OCI-LY1 (cell line): ENCODE results near the gene VDAC1.
"Not testable (repeated sequence)": the region's sequence is repeated elsewhere in the genome, so short reads cannot be mapped to it uniquely, and the experiment has no call there.

Experiments
- H2AFZ ChIP-seq: fragments of 200-600 bp; sonication (generic), shearing (Covaris generic); 2 replicates; pipeline ENCODE4 v1.6.0; 2014; ENCODE audit warnings: antibody characterized with exemption, mild to moderate bottlenecking, low read length
- H3F3A ChIP-seq: fragments of 200-600 bp; sonication (generic), shearing (Covaris generic); 2 replicates; pipeline ENCODE4 v1.6.0; 2014; ENCODE audit warnings: mild to moderate bottlenecking, antibody characterized with exemption, low read length, moderate library complexity; ENCODE audit not compliant: insufficient read depth
- H3K27ac ChIP-seq: fragments of 200-600 bp; sonication (generic); 2 replicates; pipeline ENCODE4 v1.5.1; 2014; ENCODE audit warnings: low read length, mixed run types, mild to moderate bottlenecking, low read depth; ENCODE audit not compliant: poor library complexity, severe bottlenecking
- H3K27me3 ChIP-seq: fragments of 200-600 bp; sonication (generic); 2 replicates; pipeline ENCODE4 v1.6.0; 2014; ENCODE audit warnings: antibody characterized with exemption, mild to moderate bottlenecking, low read length, moderate library complexity; ENCODE audit not compliant: insufficient read depth
- H3K36me3 ChIP-seq: fragments of 200-600 bp; sonication (generic); 2 replicates; pipeline ENCODE4 v1.6.1; 2014; ENCODE audit warnings: mild to moderate bottlenecking, antibody characterized with exemption, low read length, moderate library complexity, mixed read lengths; ENCODE audit not compliant: insufficient read depth
- H3K4me1 ChIP-seq: fragments of 200-600 bp; sonication (generic); 2 replicates; pipeline ENCODE4 v1.5.1; 2014; ENCODE audit warnings: mild to moderate bottlenecking, low read length, moderate library complexity; ENCODE audit not compliant: insufficient read depth, severe bottlenecking
- H3K4me2 ChIP-seq: fragments of 200-600 bp; sonication (generic), shearing (Covaris generic); 2 replicates; pipeline ENCODE4 v1.6.1; 2014; ENCODE audit warnings: low read length
- H3K4me3 ChIP-seq: fragments of 200-600 bp; sonication (generic); 2 replicates; pipeline ENCODE4 v1.5.1; 2014; ENCODE audit warnings: low read length, low read depth, mild to moderate bottlenecking, mixed read lengths; ENCODE audit not compliant: poor library complexity, severe bottlenecking
- H3K79me2 ChIP-seq: fragments of 200-600 bp; shearing (Covaris generic); 2 replicates; pipeline ENCODE4 v1.6.1; 2016; ENCODE audit warnings: mixed run types, low read length, mixed read lengths; ENCODE audit not compliant: insufficient read depth
- H3K9ac ChIP-seq: fragments of 200-600 bp; sonication (generic), shearing (Covaris generic); 2 replicates; pipeline ENCODE4 v1.6.1; 2014; ENCODE audit warnings: mild to moderate bottlenecking, low read length, mixed read lengths
- H3K9me2 ChIP-seq: fragments of 200-600 bp; sonication (generic), shearing (Covaris generic); 2 replicates; pipeline ENCODE4 v1.6.1; 2014; ENCODE audit warnings: low read depth, mild to moderate bottlenecking, low read length, mixed read lengths
- H3K9me3 ChIP-seq: fragments of 200-600 bp; shearing (Covaris generic); 2 replicates; pipeline ENCODE4 v1.6.1; 2014; ENCODE audit warnings: low read length, mixed read lengths
- H4K20me1 ChIP-seq: fragments of 200-600 bp; sonication (generic), shearing (Covaris generic); 2 replicates; pipeline ENCODE4 v1.6.0; 2016; ENCODE audit warnings: mild to moderate bottlenecking, low read length; ENCODE audit not compliant: insufficient read depth
- EZH2 ChIP-seq: fragments of 200-600 bp; sonication (generic), shearing (Covaris generic); IDR thresholded peaks from 2 replicates; pipeline ENCODE4 v1.8.0; 2017; ENCODE audit warnings: borderline replicate concordance, mixed run types, mild to moderate bottlenecking, antibody characterized with exemption, low read length, moderate library complexity, mixed read lengths
- TF ChIP-seq, protein P1 (sequence below): fragments of 200-600 bp; sonication (generic), shearing (Covaris generic); IDR thresholded peaks from 2 replicates; pipeline ENCODE4 v1.5.1; 2017; ENCODE audit warnings: mild to moderate bottlenecking, antibody characterized with exemption, low read length, moderate library complexity, mixed read lengths

Gene VDAC1

DNA sequence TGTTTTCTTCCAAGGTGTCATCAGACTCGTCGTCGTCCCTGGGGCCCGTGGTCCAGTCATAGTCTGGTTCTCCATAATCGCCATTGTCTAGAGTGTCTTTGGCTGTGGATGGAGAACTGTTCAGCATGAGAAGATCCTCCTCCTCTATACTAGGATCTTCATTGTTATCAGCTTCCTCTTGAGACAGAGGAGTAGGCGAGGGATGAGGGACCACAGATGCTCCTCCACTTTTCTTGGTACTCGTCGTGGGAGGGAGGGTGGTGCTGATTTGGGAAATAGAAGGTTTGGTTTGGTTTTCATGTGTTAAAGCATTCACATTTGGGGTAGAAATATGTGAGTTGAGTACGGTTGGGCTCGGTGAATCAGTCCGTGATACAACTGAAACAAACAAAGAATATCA, 45.1 kb downstream of the VDAC1 start:
- no peaks in the 10 kb centered on the region for H3K27me3 ChIP-seq
- no peaks in the 10 kb centered on the region for H3K9me2 ChIP-seq
- H3K79me2 ChIP-seq: no peaks in the 10 kb centered on the region
- H4K20me1 ChIP-seq: no peaks in the 10 kb centered on the region
- H2AFZ ChIP-seq: no peak overlapping the region
- TF ChIP-seq, protein P1, sequence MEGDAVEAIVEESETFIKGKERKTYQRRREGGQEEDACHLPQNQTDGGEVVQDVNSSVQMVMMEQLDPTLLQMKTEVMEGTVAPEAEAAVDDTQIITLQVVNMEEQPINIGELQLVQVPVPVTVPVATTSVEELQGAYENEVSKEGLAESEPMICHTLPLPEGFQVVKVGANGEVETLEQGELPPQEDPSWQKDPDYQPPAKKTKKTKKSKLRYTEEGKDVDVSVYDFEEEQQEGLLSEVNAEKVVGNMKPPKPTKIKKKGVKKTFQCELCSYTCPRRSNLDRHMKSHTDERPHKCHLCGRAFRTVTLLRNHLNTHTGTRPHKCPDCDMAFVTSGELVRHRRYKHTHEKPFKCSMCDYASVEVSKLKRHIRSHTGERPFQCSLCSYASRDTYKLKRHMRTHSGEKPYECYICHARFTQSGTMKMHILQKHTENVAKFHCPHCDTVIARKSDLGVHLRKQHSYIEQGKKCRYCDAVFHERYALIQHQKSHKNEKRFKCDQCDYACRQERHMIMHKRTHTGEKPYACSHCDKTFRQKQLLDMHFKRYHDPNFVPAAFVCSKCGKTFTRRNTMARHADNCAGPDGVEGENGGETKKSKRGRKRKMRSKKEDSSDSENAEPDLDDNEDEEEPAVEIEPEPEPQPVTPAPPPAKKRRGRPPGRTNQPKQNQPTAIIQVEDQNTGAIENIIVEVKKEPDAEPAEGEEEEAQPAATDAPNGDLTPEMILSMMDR: no peak
- TF ChIP-seq EZH2: no peak
- no peak overlapping the region for H3K9ac ChIP-seq
- H3K9me3 ChIP-seq: no peaks in the 10 kb centered on the region
- H3K4me3 ChIP-seq: no peak overlapping the region
- no peak overlapping the region for H3K27ac ChIP-seq
- H3K36me3 ChIP-seq: peaks cover 18% of the 10 kb centered on the region; the same call in 1 of the 2 replicates
- peak overlapping the region; percentile 11; the same call in 1 of the 2 replicates for H3K4me2 ChIP-seq
- no peaks in the 10 kb centered on the region for H3F3A ChIP-seq
- H3K4me1 ChIP-seq: peaks cover 26% of the 10 kb centered on the region

- Histone ChIP-seq H3K79me2 (no peaks in the 10 kb centered on the region), H3K9me3 (no peaks in the 10 kb centered on the region), H3K27me3 (no peaks in the 10 kb centered on the region), H3K9me2 (no peaks in the 10 kb centered on the region), H3K4me1 (peaks cover 26% of the 10 kb centered on the region), H3K36me3 (peaks cover 18% of the 10 kb centered on the region), H4K20me1 (no peaks in the 10 kb centered on the region), H3K4me3 (no peak overlapping the region), H3K9ac (no peak overlapping the region), H3F3A (no peaks in the 10 kb centered on the region), H2AFZ (no peak overlapping the region), H3K27ac (no peak overlapping the region), H3K4me2 (no peak overlapping the region; the same call in 1 of the 2 replicates)
- TF ChIP-seq, protein P1: no peak
- no peak for TF ChIP-seq EZH2
Measured at GRCh38 chr5:133957591-133957990, 47.2 kb downstream of the VDAC1 start.

- no peak overlapping the region for H3K4me3 ChIP-seq
- H3K9me2 ChIP-seq: no peaks in the 10 kb centered on the region
- H3F3A ChIP-seq: no peaks in the 10 kb centered on the region
- H3K4me1 ChIP-seq: peaks cover 26% of the 10 kb centered on the region
- no peaks in the 10 kb centered on the region for H3K79me2 ChIP-seq
- TF ChIP-seq, protein P1: no peak
- TF ChIP-seq EZH2: no peak
- H3K9ac ChIP-seq: no peak overlapping the region
- no peaks in the 10 kb centered on the region for H3K9me3 ChIP-seq
- H3K4me2 ChIP-seq: no peak overlapping the region; the same call in 1 of the 2 replicates
- H3K36me3 ChIP-seq: peaks cover 18% of the 10 kb centered on the region
- H4K20me1 ChIP-seq: no peaks in the 10 kb centered on the region
- no peaks in the 10 kb centered on the region for H3K27me3 ChIP-seq
- no peak overlapping the region for H2AFZ ChIP-seq
- no peak overlapping the region for H3K27ac ChIP-seq
Measured at GRCh38 chr5:133957080-133957479, 47.7 kb downstream of the VDAC1 start.

DNA sequence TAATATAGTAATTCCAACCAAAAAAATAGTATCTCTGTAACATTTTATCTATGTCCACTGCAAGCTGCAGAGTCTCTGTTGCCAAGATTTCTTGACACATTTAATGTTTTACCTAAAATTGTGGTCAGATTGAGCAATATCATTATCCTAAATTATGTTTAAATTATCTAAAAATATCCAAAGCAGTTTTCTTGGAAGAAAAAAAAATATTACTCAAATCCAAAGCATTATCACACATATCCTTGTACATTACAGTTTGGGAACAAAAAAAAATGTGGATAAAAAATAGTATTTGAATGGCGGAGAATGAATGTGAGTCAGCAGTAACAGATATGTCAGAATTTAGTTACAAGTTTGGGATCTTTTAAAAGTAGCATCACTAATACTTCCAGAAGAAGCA, 48.6 kb downstream of the VDAC1 start:
- not testable (repeated sequence) for H3K79me2 ChIP-seq, H3F3A ChIP-seq, H3K27ac ChIP-seq, H3K4me3 ChIP-seq, H3K9me3 ChIP-seq, H3K27me3 ChIP-seq, H3K4me2 ChIP-seq, H2AFZ ChIP-seq, H4K20me1 ChIP-seq, H3K9ac ChIP-seq, H3K9me2 ChIP-seq
- H3K36me3 ChIP-seq: peaks cover 18% of the 10 kb centered on the region
- peaks cover 26% of the 10 kb centered on the region for H3K4me1 ChIP-seq
